ENCODE data around the gene ESPN. TPM values are rescaled to one million over a fixed set of nuclear protein-coding genes. Genes with fewer than 3 reads are reported as not detected.

ESPN gene
- total and polyA plus RNA-seq, 12 donors, result 0.12 to 0.51 (median 0.25) TPM; not detected in 5

DNA sequence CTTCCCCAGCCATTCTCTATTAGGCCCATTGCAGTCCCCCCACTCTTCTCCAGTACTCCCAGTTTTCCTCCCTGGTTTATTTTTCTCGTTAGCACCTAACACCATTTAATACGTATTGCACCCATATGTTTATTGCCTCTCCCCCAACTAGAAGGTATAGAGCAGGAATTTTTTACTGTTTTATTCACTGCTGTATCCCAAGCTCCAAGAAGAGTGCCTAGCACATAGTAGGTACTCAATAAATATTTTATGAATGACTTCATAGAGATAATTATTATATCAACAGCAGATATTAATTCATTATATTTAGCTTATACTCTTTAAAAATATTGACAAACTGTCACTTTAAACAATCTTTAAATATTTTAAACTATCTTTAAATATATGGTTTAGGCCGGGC is 25.3 kb upstream of the ESPN start:
- Histone ChIP-seq H3K4me3 (no peak overlapping the region), H3K36me3 (no peaks in the 10 kb centered on the region), H3K9me3 (no peaks in the 10 kb centered on the region), H3K4me1 (peaks cover 0 to 2% (median 1%) of the 10 kb centered on the region in 9 donors), H3K27ac (no peak overlapping the region), H3K27me3 (no peaks in the 10 kb centered on the region)
- TF ChIP-seq, protein P1, sequence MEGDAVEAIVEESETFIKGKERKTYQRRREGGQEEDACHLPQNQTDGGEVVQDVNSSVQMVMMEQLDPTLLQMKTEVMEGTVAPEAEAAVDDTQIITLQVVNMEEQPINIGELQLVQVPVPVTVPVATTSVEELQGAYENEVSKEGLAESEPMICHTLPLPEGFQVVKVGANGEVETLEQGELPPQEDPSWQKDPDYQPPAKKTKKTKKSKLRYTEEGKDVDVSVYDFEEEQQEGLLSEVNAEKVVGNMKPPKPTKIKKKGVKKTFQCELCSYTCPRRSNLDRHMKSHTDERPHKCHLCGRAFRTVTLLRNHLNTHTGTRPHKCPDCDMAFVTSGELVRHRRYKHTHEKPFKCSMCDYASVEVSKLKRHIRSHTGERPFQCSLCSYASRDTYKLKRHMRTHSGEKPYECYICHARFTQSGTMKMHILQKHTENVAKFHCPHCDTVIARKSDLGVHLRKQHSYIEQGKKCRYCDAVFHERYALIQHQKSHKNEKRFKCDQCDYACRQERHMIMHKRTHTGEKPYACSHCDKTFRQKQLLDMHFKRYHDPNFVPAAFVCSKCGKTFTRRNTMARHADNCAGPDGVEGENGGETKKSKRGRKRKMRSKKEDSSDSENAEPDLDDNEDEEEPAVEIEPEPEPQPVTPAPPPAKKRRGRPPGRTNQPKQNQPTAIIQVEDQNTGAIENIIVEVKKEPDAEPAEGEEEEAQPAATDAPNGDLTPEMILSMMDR (IDR thresholded peaks at IDR 0.05), result no peak
- ATAC-seq (no peak), DNase-seq (no peak)
- 94 to 95% methylated on average over 3 of the region's 3 CpGs for WGBS, 2 donors
- intact Hi-C loops (cut with DNase I), result loop anchor here in 3 of 10 donors (5.0 to 10.0 kb wide), 2 partner anchors 37 to 144 kb away; no protein-coding TSS in a partner anchor

DNA sequence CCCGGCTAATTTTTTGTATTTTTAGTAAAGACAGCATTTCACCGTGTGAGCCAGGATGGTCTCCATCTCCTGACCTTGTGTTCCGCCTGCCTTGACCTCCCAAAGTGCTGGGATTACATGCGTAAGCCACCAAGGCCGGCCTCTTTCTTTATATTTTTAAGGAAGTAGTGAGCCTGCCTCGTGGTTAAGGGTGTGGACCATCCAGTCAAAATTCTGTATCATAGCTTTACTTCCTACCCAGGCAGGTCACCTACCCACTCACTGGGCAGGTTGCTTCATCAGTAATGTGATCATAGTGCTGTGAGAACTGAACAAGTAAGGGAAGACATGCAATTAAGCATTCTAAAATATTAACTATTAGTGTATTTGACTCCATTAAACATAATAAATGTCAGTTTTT is 22.9 kb upstream of the ESPN start:
- WGBS, 2 donors, result 57 to 68% methylated on average over 6 of the region's 6 CpGs
- TF ChIP-seq, protein P1 (IDR thresholded peaks at IDR 0.05), result no peak

DNA sequence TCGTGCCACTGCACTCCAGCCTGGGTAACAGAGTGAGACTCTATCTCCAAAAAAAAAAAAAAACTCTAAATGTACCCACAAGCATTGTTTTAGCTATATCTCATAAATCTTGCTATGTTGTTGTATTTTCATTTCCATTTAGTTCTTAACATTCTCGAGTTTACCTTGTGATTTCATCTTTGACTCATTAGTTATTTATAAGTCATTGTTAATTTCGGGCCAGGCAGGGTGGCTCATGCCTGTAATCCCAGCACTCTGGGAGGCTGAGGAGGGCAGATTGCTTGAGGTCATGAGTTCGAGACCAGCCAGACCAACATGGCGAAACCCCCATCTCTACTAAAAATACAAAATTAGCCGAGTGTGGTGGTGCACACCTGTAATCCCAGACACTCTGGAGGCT is 16.6 kb upstream of the ESPN start:
- DNase-seq (no peak), ATAC-seq (no peak)
- no peaks in the 10 kb centered on the region for H3K36me3 ChIP-seq
- H3K4me1 ChIP-seq, result no peaks in the 10 kb centered on the region
- 73 to 86% methylated on average over 6 of the region's 6 CpGs for WGBS, 2 donors
- H3K27me3 ChIP-seq, result peaks cover 0 to 43% (median 25%) of the 10 kb centered on the region in 7 donors
- H3K9me3 ChIP-seq, result no peaks in the 10 kb centered on the region
- TF ChIP-seq, protein P1 (IDR thresholded peaks at IDR 0.05), result no peak
- no peak overlapping the region for H3K4me3 ChIP-seq
- no peak overlapping the region for H3K27ac ChIP-seq
- intact Hi-C loops (cut with DNase I), result loop anchor here in 5 of 10 donors (5.0 to 10.0 kb wide), 5 partner anchors 46 to 163 kb away; partner anchors contain the start of gene HES3 (in 1 of the 5)

More for the DNA sequence above, 22.9 kb upstream of the ESPN start:
- intact Hi-C loops (cut with DNase I), result loop anchor here in 4 of 10 donors (5.0 to 10.0 kb wide), 5 partner anchors 39 to 157 kb away; partner anchors contain the start of gene HES3 (in 1 of the 4)
- no peaks in the 10 kb centered on the region for H3K36me3 ChIP-seq
- peaks cover 0 to 14% (median 0%) of the 10 kb centered on the region in 7 donors for H3K27me3 ChIP-seq
- no peak overlapping the region for H3K4me3 ChIP-seq
- H3K4me1 ChIP-seq, result no peaks in the 10 kb centered on the region
- ATAC-seq, result no peak
- H3K27ac ChIP-seq, result no peak overlapping the region
- H3K9me3 ChIP-seq, result no peaks in the 10 kb centered on the region
- DNase-seq, result no peak

DNA sequence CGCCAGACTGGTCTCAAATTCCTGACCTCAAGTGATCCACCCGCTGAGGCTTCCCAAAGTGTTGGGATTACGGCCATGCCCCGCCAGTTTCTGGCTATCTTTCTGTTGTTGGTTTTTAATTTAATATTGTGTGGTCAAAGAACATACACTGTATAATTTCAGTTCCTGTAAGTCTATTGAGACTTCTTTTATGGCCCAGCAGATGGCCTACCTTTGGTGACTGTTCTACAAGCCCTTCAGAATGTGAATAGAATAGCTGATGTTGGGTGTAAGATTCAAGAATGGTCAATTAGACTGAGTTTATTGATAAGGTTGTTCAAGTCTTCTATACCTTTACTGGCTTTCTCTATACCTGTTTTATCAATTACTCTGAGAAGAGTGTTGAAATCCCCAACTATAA is 15.5 kb upstream of the ESPN start:
- H3K36me3 ChIP-seq, result no peaks in the 10 kb centered on the region
- TF ChIP-seq, protein P1 (IDR thresholded peaks at IDR 0.05), result no peak
- no peak overlapping the region for H3K27ac ChIP-seq
- intact Hi-C loops (cut with DNase I), result loop anchor here in 5 of 10 donors (5.0 to 10.0 kb wide), 5 partner anchors 47 to 164 kb away; partner anchors contain the start of gene HES3 (in 1 of the 5)
- peaks cover 0 to 54% (median 35%) of the 10 kb centered on the region in 7 donors for H3K27me3 ChIP-seq
- ATAC-seq (no peak), DNase-seq (no peak)
- H3K4me3 ChIP-seq, result no peak overlapping the region
- H3K9me3 ChIP-seq, result no peaks in the 10 kb centered on the region
- WGBS, 2 donors, result 91 to 94% methylated on average over 4 of the region's 4 CpGs
- H3K4me1 ChIP-seq, result no peaks in the 10 kb centered on the region
